Loucy (cell line): ENCODE results near the gene YIPF6.

Source experiments
- H2AFZ ChIP-seq: fragments of 200-600 bp; sonication (generic); 2 replicates; pipeline ENCODE4 v1.6.0; 2016; ENCODE audit warnings: antibody characterized with exemption, mild to moderate bottlenecking, low read length, moderate library complexity
- H3F3A ChIP-seq: fragments of 200-600 bp; 2 replicates; pipeline ENCODE4 v1.6.0; 2016; ENCODE audit warnings: antibody characterized with exemption, low read depth, mild to moderate bottlenecking
- H3K27me3 ChIP-seq: fragments of 200-600 bp; sonication (generic); 2 replicates; pipeline ENCODE4 v1.6.1; 2014; ENCODE audit warnings: low read length, mild to moderate bottlenecking; ENCODE audit not compliant: insufficient read depth, poor library complexity, severe bottlenecking
- H3K36me3 ChIP-seq: fragments of 200-600 bp; sonication (generic); 2 replicates; pipeline ENCODE4 v1.6.1; 2016; ENCODE audit warnings: low read length; ENCODE audit not compliant: insufficient read depth
- H3K4me1 ChIP-seq: fragments of 200-600 bp; sonication (generic); 2 replicates; pipeline ENCODE4 v1.5.1; 2014; ENCODE audit warnings: low read length, mild to moderate bottlenecking; ENCODE audit not compliant: insufficient read depth, poor library complexity, severe bottlenecking
- H3K4me2 ChIP-seq: fragments of 200-600 bp; sonication (generic); 2 replicates; pipeline ENCODE4 v1.6.0; 2014; ENCODE audit warnings: antibody characterized with exemption, low read length, low read depth, mild to moderate bottlenecking; ENCODE audit not compliant: poor library complexity, severe bottlenecking
- H3K4me3 ChIP-seq: fragments of 200-600 bp; sonication (generic); 2 replicates; pipeline ENCODE4 v1.5.1; 2014; ENCODE audit warnings: low read length, mild to moderate bottlenecking, mixed read lengths; ENCODE audit not compliant: poor library complexity, severe bottlenecking
- H3K79me2 ChIP-seq: fragments of 200-600 bp; sonication (generic); 2 replicates; pipeline ENCODE4 v1.6.1; 2014; ENCODE audit warnings: low read length; ENCODE audit not compliant: insufficient read depth
- H3K9ac ChIP-seq: fragments of 200-600 bp; sonication (generic); 2 replicates; pipeline ENCODE4 v1.6.0; 2014; ENCODE audit warnings: mild to moderate bottlenecking, low read depth, low read length, moderate library complexity; ENCODE audit not compliant: poor library complexity, severe bottlenecking
- H3K9me2 ChIP-seq: fragments of 200-600 bp; sonication (generic); replicated peaks from 2 replicates; pipeline ENCODE4 v1.6.1; 2016; ENCODE audit warnings: low read depth, low read length, mixed read lengths
- H3K9me3 ChIP-seq: fragments of 200-600 bp; sonication (generic); 2 replicates; pipeline ENCODE4 v1.6.1; 2014; ENCODE audit warnings: mild to moderate bottlenecking, antibody characterized with exemption, low read length, low read depth; ENCODE audit not compliant: insufficient read depth
- H4K20me1 ChIP-seq: fragments of 200-600 bp; sonication (generic); 2 replicates; pipeline ENCODE4 v1.6.0; 2014; ENCODE audit warnings: antibody characterized with exemption, low read length, mild to moderate bottlenecking; ENCODE audit not compliant: insufficient read depth, poor library complexity, severe bottlenecking
- CTCF ChIP-seq: fragments of 200-600 bp; sonication (generic); conservative IDR thresholded peaks from 2 replicates; pipeline ENCODE4 v1.5.1; 2014; ENCODE audit warnings: mild to moderate bottlenecking, antibody characterized with exemption, low read length
- EZH2phosphoT487 ChIP-seq: fragments of 200-600 bp; IDR thresholded peaks from 2 replicates; pipeline ENCODE4 v1.6.1; 2018; ENCODE audit warnings: antibody characterized with exemption, mild to moderate bottlenecking, moderate library complexity, borderline replicate concordance

Gene YIPF6

GRCh38 chrX:68462197-68462596 is 36.7 kb upstream of the YIPF6 start:
- no peak overlapping the region for H3K4me2 ChIP-seq
- H3K9me3 ChIP-seq = no peaks in the 10 kb centered on the region
- TF ChIP-seq CTCF (no peak), EZH2phosphoT487 (no peak)
- H3K4me1 ChIP-seq = no peaks in the 10 kb centered on the region
- no peak overlapping the region for H3K9ac ChIP-seq
- H3K36me3 ChIP-seq = no peaks in the 10 kb centered on the region
- H2AFZ ChIP-seq = peak overlapping the region; percentile 89; the same call in 1 of the 2 replicates
- no peaks in the 10 kb centered on the region for H3F3A ChIP-seq
- no peaks in the 10 kb centered on the region for H4K20me1 ChIP-seq
- no peaks in the 10 kb centered on the region for H3K9me2 ChIP-seq
- H3K27me3 ChIP-seq = no peaks in the 10 kb centered on the region
- H3K79me2 ChIP-seq = no peaks in the 10 kb centered on the region
- no peak overlapping the region for H3K4me3 ChIP-seq

- H2AFZ ChIP-seq = peak overlapping the region; percentile 89
- H3K4me3 ChIP-seq = peak overlapping the region; percentile 49
- H3K9me3 ChIP-seq = no peaks in the 10 kb centered on the region
- H3K27me3 ChIP-seq = no peaks in the 10 kb centered on the region
- no peaks in the 10 kb centered on the region for H3K36me3 ChIP-seq
- H4K20me1 ChIP-seq = no peaks in the 10 kb centered on the region
- no peaks in the 10 kb centered on the region for H3K4me1 ChIP-seq
- TF ChIP-seq CTCF (peak; percentile 60), EZH2phosphoT487 (no peak)
- H3K9me2 ChIP-seq = no peaks in the 10 kb centered on the region
- peak overlapping the region; percentile 51 for H3K4me2 ChIP-seq
- H3F3A ChIP-seq = no peaks in the 10 kb centered on the region
- no peak overlapping the region for H3K9ac ChIP-seq
- H3K79me2 ChIP-seq = no peaks in the 10 kb centered on the region
Measured at GRCh38 chrX:68462653-68463052, 36.2 kb upstream of the YIPF6 start.

- Histone ChIP-seq H3K27me3 (no peaks in the 10 kb centered on the region), H3K4me1 (no peaks in the 10 kb centered on the region), H2AFZ (no peak overlapping the region), H4K20me1 (no peaks in the 10 kb centered on the region), H3K36me3 (no peaks in the 10 kb centered on the region), H3K9ac (no peak overlapping the region), H3K4me2 (no peak overlapping the region), H3K79me2 (no peaks in the 10 kb centered on the region), H3K9me2 (no peaks in the 10 kb centered on the region), H3K9me3 (no peaks in the 10 kb centered on the region), H3F3A (no peaks in the 10 kb centered on the region), H3K4me3 (no peak overlapping the region)
- no peak for TF ChIP-seq EZH2phosphoT487
- TF ChIP-seq CTCF = no peak
Measured at GRCh38 chrX:68463880-68464279, 35.0 kb upstream of the YIPF6 start.
